Trophoblast cell (in vitro differentiated cells and primary cell): Measurements from ENCODE around the gene OTUD7B.

Source experiments
- DNase-seq, 2 donors: peaks; one replicate each; pipeline ENCODE4 v3.0.0-alpha.2; 2016
- H2AFZ ChIP-seq: 2 replicates; pipeline ENCODE4 v1.6.1; 2013; ENCODE audit warnings: low read length, moderate library complexity, mild to moderate bottlenecking; ENCODE audit not compliant: insufficient read depth, poor library complexity
- H2AK5ac ChIP-seq: 2 replicates; pipeline ENCODE4 v1.6.1; 2013; ENCODE audit warnings: mild to moderate bottlenecking, low read length
- H2BK120ac ChIP-seq: 2 replicates; pipeline ENCODE4 v1.6.1; 2013; ENCODE audit warnings: low read length, mild to moderate bottlenecking, moderate library complexity; ENCODE audit not compliant: insufficient read depth, poor library complexity
- H2BK12ac ChIP-seq: 2 replicates; pipeline ENCODE4 v1.6.1; 2013; ENCODE audit warnings: mild to moderate bottlenecking, low read length, moderate library complexity
- H2BK5ac ChIP-seq: 2 replicates; pipeline ENCODE4 v1.6.1; 2013; ENCODE audit warnings: low read length, low read depth, moderate library complexity, mild to moderate bottlenecking; ENCODE audit not compliant: poor library complexity
- H3K14ac ChIP-seq: 2 replicates; pipeline ENCODE4 v1.6.1; 2013; ENCODE audit warnings: mild to moderate bottlenecking, low read length
- H3K18ac ChIP-seq: 2 replicates; pipeline ENCODE4 v1.6.1; 2013; ENCODE audit warnings: mild to moderate bottlenecking, low read length
- H3K23ac ChIP-seq: 2 replicates; pipeline ENCODE4 v1.6.1; 2013; ENCODE audit warnings: low read length
- H3K27ac ChIP-seq: 2 replicates; pipeline ENCODE4 v1.5.1; 2013; ENCODE audit warnings: low read depth, mild to moderate bottlenecking, inconsistent platforms, low read length, moderate library complexity
- H3K27me3 ChIP-seq: 2 replicates; pipeline ENCODE4 v1.6.1; 2013; ENCODE audit warnings: inconsistent platforms, mild to moderate bottlenecking, low read length, moderate library complexity; ENCODE audit not compliant: insufficient read depth
- H3K36me3 ChIP-seq, 2 experiments: 1 replicate in 1 of 2; 2 replicates in 1 of 2; pipeline ENCODE4 v1.6.1; 2013; ENCODE audit warnings: low read length in 2 of 2, mild to moderate bottlenecking in 2 of 2, moderate library complexity in 1 of 2; ENCODE audit not compliant: insufficient read depth in 2 of 2, control insufficient read depth in 1 of 2
- H3K4ac ChIP-seq: 2 replicates; pipeline ENCODE4 v1.6.1; 2013; ENCODE audit warnings: low read depth, mild to moderate bottlenecking, low read length, moderate library complexity
- H3K4me1 ChIP-seq, 2 experiments: 1 replicate in 1 of 2; 2 replicates in 1 of 2; pipeline ENCODE4 v1.6.1; 2013; ENCODE audit warnings: low read length in 2 of 2, mild to moderate bottlenecking in 2 of 2, moderate library complexity in 1 of 2; ENCODE audit not compliant: insufficient read depth in 2 of 2, control insufficient read depth in 1 of 2
- H3K4me2 ChIP-seq: 2 replicates; pipeline ENCODE4 v1.6.1; 2013; ENCODE audit warnings: inconsistent platforms, mild to moderate bottlenecking, low read length, moderate library complexity
- H3K4me3 ChIP-seq: 2 replicates; pipeline ENCODE4 v1.5.1; 2013; ENCODE audit warnings: mild to moderate bottlenecking, low read depth, low read length, inconsistent platforms
- H3K79me1 ChIP-seq: one replicate; pipeline ENCODE4 v1.6.1; 2013; ENCODE audit warnings: low read length
- H3K79me2 ChIP-seq: 2 replicates; pipeline ENCODE4 v1.6.1; 2013; ENCODE audit warnings: low read length, mild to moderate bottlenecking; ENCODE audit not compliant: control insufficient read depth, insufficient read depth, poor library complexity
- H3K9ac ChIP-seq: 2 replicates; pipeline ENCODE4 v1.6.1; 2013; ENCODE audit warnings: mild to moderate bottlenecking, low read length
- H3K9me3 ChIP-seq: 2 replicates; pipeline ENCODE4 v1.6.1; 2013; ENCODE audit warnings: low read depth, mild to moderate bottlenecking, control low read depth, inconsistent platforms, low read length; ENCODE audit not compliant: insufficient read depth
- H4K12ac ChIP-seq: 2 replicates; pipeline ENCODE4 v1.6.1; 2013; ENCODE audit warnings: low read depth, mild to moderate bottlenecking, low read length, moderate library complexity
- H4K8ac ChIP-seq: 2 replicates; pipeline ENCODE4 v1.6.1; 2013; ENCODE audit warnings: low read depth, mild to moderate bottlenecking, low read length, moderate library complexity
- H4K91ac ChIP-seq: one replicate; pipeline ENCODE4 v1.6.1; 2013; ENCODE audit warnings: low read depth, mild to moderate bottlenecking, low read length, moderate library complexity
- WGBS: extraction: QIAGEN DNeasy Blood & Tissue Kit; methylation state at CpG from one replicate; pipeline ENCODE4 v1.1.7; 2013; ENCODE audit warnings: missing lambda C conversion rate; ENCODE audit not compliant: insufficient read length, insufficient coverage; ENCODE audit errors: extremely low coverage; 5-methylcytosine and 5-hydroxymethylcytosine counted together

The OTUD7B gene

DNA sequence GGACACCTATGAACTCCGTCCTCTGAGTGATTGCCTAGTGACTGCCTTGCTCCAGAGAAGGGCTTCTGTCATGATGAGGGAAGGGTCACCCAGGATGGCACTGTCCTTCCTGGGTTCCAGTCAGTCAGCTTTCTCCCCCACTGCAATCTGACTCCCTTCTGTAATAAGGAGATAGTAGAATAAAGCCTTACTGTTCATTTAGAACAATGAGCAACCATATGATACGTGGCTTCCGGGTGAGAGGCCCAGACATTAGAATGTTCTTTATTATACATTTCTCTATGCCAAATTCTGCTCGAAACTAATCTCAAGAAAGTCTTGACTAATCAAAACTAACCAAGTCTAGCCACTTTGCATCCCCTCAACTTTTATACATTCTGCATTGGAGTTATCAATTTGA is 65.3 kb downstream of the OTUD7B start:
- Histone ChIP-seq H2BK12ac (no peak overlapping the region), H3K14ac (no peak overlapping the region), H3K79me2 (no peaks in the 10 kb centered on the region), H2AFZ (no peak overlapping the region), H3K18ac (no peak overlapping the region), H2BK120ac (no peak overlapping the region), H3K9ac (no peak overlapping the region), H4K8ac (no peak overlapping the region), H3K23ac (no peak overlapping the region), H3K4me2 (no peak overlapping the region), H3K4me3 (no peak overlapping the region), H2BK5ac (no peak overlapping the region), H3K4ac (no peak overlapping the region), H3K79me1 (no peaks in the 10 kb centered on the region), H3K36me3 (peaks cover 26 to 43% of the 10 kb centered on the region in 2 experiments), H4K12ac (no peak overlapping the region), H2AK5ac (no peak overlapping the region), H3K9me3 (no peaks in the 10 kb centered on the region), H4K91ac (no peak overlapping the region), H3K27ac (no peak overlapping the region), H3K27me3 (no peaks in the 10 kb centered on the region), H3K4me1 (no peaks in the 10 kb centered on the region)
- DNase-seq = no peak
- no CpG with 5 or more reads among the region's 4 CpGs for WGBS

DNA sequence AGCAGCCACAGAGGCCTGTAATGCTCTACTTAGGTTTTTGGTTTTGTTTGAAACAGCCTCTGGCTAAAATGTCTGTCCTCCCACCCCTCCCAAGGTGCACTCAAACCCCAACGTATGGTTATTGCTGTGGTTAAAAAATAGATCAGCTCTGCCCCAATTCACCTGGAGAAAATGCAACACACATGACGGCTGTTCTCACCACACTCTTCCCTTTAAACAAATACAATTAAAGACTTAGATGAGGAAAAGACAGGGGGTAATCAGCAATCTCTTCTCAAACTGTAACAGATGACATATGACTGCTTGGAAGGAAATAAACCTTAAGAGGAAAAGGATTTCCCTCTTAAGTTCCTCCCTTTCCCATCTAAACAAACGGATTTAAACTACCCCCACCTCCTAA is 67.6 kb downstream of the OTUD7B start:
- Histone ChIP-seq H3K18ac (no peak overlapping the region), H3K27ac (no peak overlapping the region), H3K4me1 (peaks cover 3 to 7% of the 10 kb centered on the region in 2 experiments), H4K8ac (no peak overlapping the region), H3K79me1 (peaks cover 12% of the 10 kb centered on the region), H4K12ac (no peak overlapping the region), H3K4ac (no peak overlapping the region), H2BK120ac (no peak overlapping the region), H3K4me2 (no peak overlapping the region), H3K79me2 (no peaks in the 10 kb centered on the region), H2AK5ac (no peak overlapping the region), H3K23ac (no peak overlapping the region), H3K4me3 (no peak overlapping the region), H3K14ac (no peak overlapping the region), H3K9ac (no peak overlapping the region), H2BK5ac (no peak overlapping the region), H4K91ac (no peak overlapping the region), H3K9me3 (no peaks in the 10 kb centered on the region), H2BK12ac (no peak overlapping the region), H3K36me3 (peaks cover 21 to 31% of the 10 kb centered on the region in 2 experiments), H3K27me3 (no peaks in the 10 kb centered on the region), H2AFZ (no peak overlapping the region)
- no CpG with 5 or more reads among the region's 3 CpGs for WGBS
- no peak for DNase-seq

DNA sequence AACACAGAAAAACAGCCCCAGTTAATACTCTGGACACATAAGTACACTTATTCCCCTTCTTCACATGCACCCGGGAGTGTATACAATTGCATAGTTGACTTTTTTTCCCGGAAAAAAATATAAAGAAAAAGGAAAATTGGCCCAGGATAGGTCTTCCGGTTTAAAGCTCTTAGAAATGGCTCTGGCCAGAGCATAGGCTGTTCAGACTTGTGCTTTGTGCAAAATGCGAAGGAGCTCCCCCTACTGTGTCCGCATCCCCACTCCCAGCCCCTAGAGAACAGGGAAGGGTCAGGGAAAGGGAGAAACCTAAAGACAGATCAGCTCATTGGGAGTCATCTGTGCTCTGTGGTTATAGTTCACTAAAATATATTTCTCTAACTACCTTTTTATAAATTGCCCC is 68.3 kb downstream of the OTUD7B start:
- no peak overlapping the region for H2BK120ac ChIP-seq
- peaks cover 18% of the 10 kb centered on the region for H3K79me1 ChIP-seq
- no peak overlapping the region for H4K91ac ChIP-seq
- H3K14ac ChIP-seq = no peak overlapping the region
- H3K9ac ChIP-seq = no peak overlapping the region
- no peaks in the 10 kb centered on the region for H3K79me2 ChIP-seq
- no peaks in the 10 kb centered on the region for H3K9me3 ChIP-seq
- DNase-seq = peak in 1 of 2 donors; percentile 41
- H3K4ac ChIP-seq = no peak overlapping the region
- no peak overlapping the region for H2BK12ac ChIP-seq
- no peak overlapping the region for H4K8ac ChIP-seq
- no peak overlapping the region for H2AK5ac ChIP-seq
- no peak overlapping the region for H2AFZ ChIP-seq
- H3K36me3 ChIP-seq = peaks cover 21 to 26% of the 10 kb centered on the region in 2 experiments
- H3K4me3 ChIP-seq = no peak overlapping the region
- H3K27me3 ChIP-seq = no peaks in the 10 kb centered on the region
- no peak overlapping the region for H3K27ac ChIP-seq
- peaks cover 5 to 9% of the 10 kb centered on the region in 2 experiments for H3K4me1 ChIP-seq
- H3K18ac ChIP-seq = no peak overlapping the region
- no CpG with 5 or more reads among the region's 5 CpGs for WGBS
- H3K23ac ChIP-seq = no peak overlapping the region
- H4K12ac ChIP-seq = no peak overlapping the region
- H2BK5ac ChIP-seq = no peak overlapping the region
- H3K4me2 ChIP-seq = no peak overlapping the region

DNA sequence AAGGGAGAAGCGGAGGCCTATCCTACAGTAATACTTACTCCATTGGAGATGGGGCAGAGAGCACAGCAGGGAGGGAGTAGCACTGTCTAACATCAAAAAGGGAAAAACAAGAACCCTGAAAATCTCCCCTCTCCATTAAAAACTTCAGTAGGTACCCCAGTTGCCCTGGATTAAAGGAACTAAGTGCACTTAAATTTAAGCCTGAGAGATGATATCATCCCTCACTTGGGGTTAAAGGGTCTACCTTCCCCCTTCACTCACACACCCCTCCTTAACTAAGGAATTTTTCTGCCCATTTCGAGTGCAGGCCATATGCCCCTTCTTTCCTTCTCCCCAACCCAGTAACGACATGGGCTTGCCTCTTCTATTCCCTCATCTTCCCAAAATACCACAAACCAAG is 70.1 kb downstream of the OTUD7B start:
- H3K23ac ChIP-seq = no peak overlapping the region
- H4K8ac ChIP-seq = no peak overlapping the region
- no peak for DNase-seq

More for the DNA sequence above, 70.1 kb downstream of the OTUD7B start:
- H3K27me3 ChIP-seq = no peaks in the 10 kb centered on the region
- H3K36me3 ChIP-seq = peaks cover 15 to 18% of the 10 kb centered on the region in 2 experiments
- peaks cover 5% of the 10 kb centered on the region for H3K79me2 ChIP-seq
- no peak overlapping the region for H2BK5ac ChIP-seq
- WGBS = no CpG with 5 or more reads among the region's 3 CpGs
- H3K9me3 ChIP-seq = no peaks in the 10 kb centered on the region
- H3K4me2 ChIP-seq = no peak overlapping the region
- H3K4me1 ChIP-seq = peaks cover 7 to 20% of the 10 kb centered on the region in 2 experiments
- H3K27ac ChIP-seq = no peak overlapping the region
- H3K79me1 ChIP-seq = peaks cover 31% of the 10 kb centered on the region
- H4K91ac ChIP-seq = no peak overlapping the region
- H2BK120ac ChIP-seq = no peak overlapping the region
- no peak overlapping the region for H3K4ac ChIP-seq
- H2AFZ ChIP-seq = no peak overlapping the region
- H2BK12ac ChIP-seq = peak overlapping the region; percentile 53
- no peak overlapping the region for H3K9ac ChIP-seq
- no peak overlapping the region for H3K4me3 ChIP-seq
- no peak overlapping the region for H3K14ac ChIP-seq
- no peak overlapping the region for H4K12ac ChIP-seq
- H3K18ac ChIP-seq = no peak overlapping the region
- H2AK5ac ChIP-seq = no peak overlapping the region
